Measurements from ENCODE around the gene DISC1.
A peak's percentile ranks its signal among the peaks of the same experiment; 100 is the strongest.

DISC1 gene

GRCh38 chr1:231998791-231999190 is 372.2 kb downstream of the DISC1 start:
- no peak overlapping the region for H3K4me3 ChIP-seq (replicated peaks; ENCODE audit: low read depth, low read length)
- no peak for DNase-seq (ENCODE audit: low read depth)
- no peak for TF ChIP-seq CTCF (IDR thresholded peaks at IDR 0.05; ENCODE audit: low read length, missing control alignments)

GRCh38 chr1:232005300-232005699 is 378.7 kb downstream of the DISC1 start:
- H3K4me3 ChIP-seq (replicated peaks; ENCODE audit: low read depth, low read length), result no peak overlapping the region
- no peak for DNase-seq (ENCODE audit: low read depth)
- no peak for TF ChIP-seq CTCF (IDR thresholded peaks at IDR 0.05; ENCODE audit: low read length, missing control alignments)

GRCh38 chr1:232009741-232010140 is 383.2 kb downstream of the DISC1 start:
- TF ChIP-seq CTCF (IDR thresholded peaks at IDR 0.05; ENCODE audit: low read length, missing control alignments), result no peak
- no peak overlapping the region for H3K4me3 ChIP-seq (replicated peaks; ENCODE audit: low read depth, low read length)
- no peak for DNase-seq (ENCODE audit: low read depth)

- DNase-seq (ENCODE audit: low read depth), result peak; percentile 6
- no peak for TF ChIP-seq CTCF (IDR thresholded peaks at IDR 0.05; ENCODE audit: low read length, missing control alignments)
These were observed 385.4 kb downstream of the DISC1 start for GRCh38 chr1:232011961-232012360.

GRCh38 chr1:232012773-232013386 is 386.3 kb downstream of the DISC1 start:
- DNase-seq (ENCODE audit: low read depth), result peak; percentile 92
- no peak for TF ChIP-seq CTCF (IDR thresholded peaks at IDR 0.05; ENCODE audit: low read length, missing control alignments)
- H3K4me3 ChIP-seq (replicated peaks; ENCODE audit: low read depth, low read length), result peak overlapping the region; percentile 38

More at GRCh38 chr1:232011961-232012360, 385.4 kb downstream of the DISC1 start:
- H3K4me3 ChIP-seq (replicated peaks; ENCODE audit: low read depth, low read length), result no peak overlapping the region

GRCh38 chr1:232014941-232015340 is 388.4 kb downstream of the DISC1 start:
- no peak overlapping the region for H3K4me3 ChIP-seq (replicated peaks; ENCODE audit: low read depth, low read length)
- no peak for DNase-seq (ENCODE audit: low read depth)
- no peak for TF ChIP-seq CTCF (IDR thresholded peaks at IDR 0.05; ENCODE audit: low read length, missing control alignments)

- DNase-seq (ENCODE audit: low read depth), result no peak
- TF ChIP-seq CTCF (IDR thresholded peaks at IDR 0.05; ENCODE audit: low read length, missing control alignments), result no peak
- H3K4me3 ChIP-seq (replicated peaks; ENCODE audit: low read depth, low read length), result no peak overlapping the region
These were observed 390.0 kb downstream of the DISC1 start for GRCh38 chr1:232016616-232017015.
